CD8-positive, alpha-beta memory T cell (primary cell): Measurements from ENCODE around the gene GRWD1. TPM values are rescaled to one million over a fixed set of nuclear protein-coding genes. Genes with fewer than 3 reads are reported as not detected.
A peak's percentile ranks its signal among the peaks of the same experiment; 100 is the strongest.

ENCODE experiments used
- CTCF ChIA-PET: fragments of 350-600 bp; sonication (Branson Sonifier 250); formaldehyde crosslinking; loops from one replicate; lab custom pipeline; 2021; ENCODE audit warnings: antibody characterized with exemption; lab: Charles Lee
- POLR2A ChIA-PET: fragments of 350-600 bp; sonication (Branson Sonifier 250); formaldehyde crosslinking; loops from one replicate; lab custom pipeline; 2021; ENCODE audit warnings: antibody characterized with exemption; lab: Charles Lee
- DNase-seq, 5 donors: peaks; one replicate each; pipeline versions ENCODE4 v3.0.0 to v3.0.0-alpha.2; 2020 to 2022; ENCODE audit warnings: mixed read lengths in 1 of 5
- H3K27ac ChIP-seq: one replicate; pipeline ENCODE4 v1.7.0; 2013; ENCODE audit warnings: low read depth, mild to moderate bottlenecking, low read length, moderate library complexity
- H3K27me3 ChIP-seq: 2 replicates; pipeline ENCODE4 v1.7.0; 2013; ENCODE audit warnings: low read length, mild to moderate bottlenecking; ENCODE audit not compliant: insufficient read depth, poor library complexity, severe bottlenecking
- H3K36me3 ChIP-seq: 2 replicates; pipeline ENCODE4 v1.7.0; 2013; ENCODE audit warnings: mild to moderate bottlenecking, low read length, moderate library complexity; ENCODE audit not compliant: insufficient read depth
- H3K4me1 ChIP-seq: 2 replicates; pipeline ENCODE4 v1.7.0; 2013; ENCODE audit warnings: mild to moderate bottlenecking, low read length, moderate library complexity; ENCODE audit not compliant: insufficient read depth
- H3K4me3 ChIP-seq: 2 replicates; pipeline ENCODE4 v1.7.0; 2013; ENCODE audit warnings: mild to moderate bottlenecking, low read length
- H3K9me3 ChIP-seq: 2 replicates; pipeline ENCODE4 v1.7.0; 2013; ENCODE audit warnings: mild to moderate bottlenecking, low read length
- H3K27ac Mint-ChIP-seq, 8 donors: one replicate each; pipeline ENCODE4 v1.8.0; 2020 to 2021; ENCODE audit warnings: mixed read lengths in 8 of 8, mild to moderate bottlenecking in 6 of 8, inconsistent platforms in 3 of 8, moderate library complexity in 3 of 8
- H3K27me3 Mint-ChIP-seq, 2 donors: one replicate each; pipeline ENCODE4 v1.8.0; 2020 to 2021; ENCODE audit warnings: mixed read lengths in 2 of 2, mild to moderate bottlenecking in 1 of 2, moderate library complexity in 1 of 2
- H3K36me3 Mint-ChIP-seq, 3 donors: one replicate each; pipeline ENCODE4 v1.8.0; 2020 to 2021; ENCODE audit warnings: mixed read lengths in 3 of 3, inconsistent platforms in 1 of 3, mild to moderate bottlenecking in 1 of 3
- H3K4me1 Mint-ChIP-seq, 3 donors: one replicate each; pipeline ENCODE4 v1.8.0; 2020 to 2021; ENCODE audit warnings: mixed read lengths in 3 of 3, inconsistent platforms in 1 of 3, mild to moderate bottlenecking in 1 of 3
- H3K4me3 Mint-ChIP-seq, 7 donors: one replicate each; pipeline ENCODE4 v1.8.0; 2020 to 2021; ENCODE audit warnings: mixed read lengths in 7 of 7, mild to moderate bottlenecking in 6 of 7, moderate library complexity in 4 of 7, inconsistent platforms in 2 of 7
- H3K9me3 Mint-ChIP-seq, 5 donors: one replicate each; pipeline ENCODE4 v1.8.0; 2020 to 2022; ENCODE audit warnings: mixed read lengths in 5 of 5, mild to moderate bottlenecking in 3 of 5, moderate library complexity in 2 of 5, inconsistent platforms in 1 of 5
- polyA plus RNA-seq: library from polyadenylated mRNA; unstranded; fragments of 300-500 nt; fragmentation: Illumina TruSeq; gene quantifications from one replicate; pipeline ENCODE4 v1.2.3, GENCODE V29; 2021
- total RNA-seq, 2 experiments: library from RNA; stranded (reverse); gene quantifications; one replicate each; pipeline ENCODE4 v1.2.3, GENCODE V29; 2021

The GRWD1 gene
- total and polyA plus RNA-seq, 3 experiments from 2014 or later = 45.6 to 107 (median 105) TPM

DNA sequence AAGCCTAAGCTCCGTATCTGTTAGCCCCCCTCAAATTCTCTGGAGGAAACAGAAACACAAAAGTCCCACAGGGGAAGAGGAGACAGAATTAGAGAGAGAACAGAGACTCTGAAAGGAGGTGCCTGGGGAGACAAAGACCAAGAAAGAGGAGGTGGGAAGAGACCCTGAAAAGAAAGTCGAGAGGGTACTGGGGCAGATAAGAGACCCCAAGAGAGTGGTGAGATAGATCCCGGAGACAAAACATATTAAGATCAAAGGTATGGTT is 915 bp upstream of the GRWD1 start:
- CTCF ChIA-PET = no interaction called here
- H3K36me3 ChIP-seq = peaks cover 14% of the 10 kb centered on the region
- H3K4me1 ChIP-seq = peaks cover 19% of the 10 kb centered on the region
- DNase-seq = no peak
- peaks cover 17 to 18% of the 10 kb centered on the region in 2 donors for H3K27me3 Mint-ChIP-seq
- POLR2A ChIA-PET = interaction anchor here (1.0 to 1.2 kb wide), 2 partner anchors 36 to 112 kb away, joined by 3 to 4 read pairs; no protein-coding TSS in a partner anchor
- peaks cover 28 to 49% (median 41%) of the 10 kb centered on the region in 3 donors for H3K4me1 Mint-ChIP-seq
- peak overlapping the region; percentile 83 to 99 (median 98) for H3K27ac Mint-ChIP-seq
- no peaks in the 10 kb centered on the region for H3K9me3 ChIP-seq
- peak overlapping the region; percentile 83 for H3K4me3 ChIP-seq
- peaks cover 9 to 42% (median 10%) of the 10 kb centered on the region in 3 donors for H3K36me3 Mint-ChIP-seq
- H3K9me3 Mint-ChIP-seq = peaks cover 0 to 1% (median 0%) of the 10 kb centered on the region in 5 donors
- H3K4me3 Mint-ChIP-seq = peak overlapping the region; percentile 87 to 98 (median 96)
- peaks cover 13% of the 10 kb centered on the region for H3K27me3 ChIP-seq
- peak overlapping the region; percentile 78 for H3K27ac ChIP-seq

DNA sequence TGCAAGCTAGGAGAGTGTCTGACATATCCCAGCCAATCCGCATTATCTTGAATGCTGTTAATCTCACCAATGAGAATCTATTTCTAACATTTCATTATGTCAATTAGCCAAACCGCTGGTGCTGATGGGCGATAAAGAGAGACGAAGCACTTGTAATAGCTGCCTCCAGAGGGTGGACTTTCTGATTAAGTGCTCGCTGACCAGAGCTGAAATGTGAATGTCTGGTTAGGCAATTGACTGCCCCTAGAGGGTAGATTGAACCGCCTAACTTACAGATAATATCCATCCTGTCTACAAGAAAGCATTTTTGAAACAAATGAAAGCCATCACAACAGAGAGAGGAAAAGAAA is 552 bp upstream of the GRWD1 start:
- peak overlapping the region; percentile 87 to 98 (median 96) for H3K4me3 Mint-ChIP-seq
- peaks cover 0 to 1% (median 0%) of the 10 kb centered on the region in 5 donors for H3K9me3 Mint-ChIP-seq
- ChIA-PET CTCF (interaction anchor here (1.4 kb wide), 1 partner anchor 139 kb away, joined by 3 read pairs; no protein-coding TSS in a partner anchor), POLR2A (interaction anchor here (1.0 to 1.2 kb wide), 2 partner anchors 36 to 112 kb away, joined by 3 to 4 read pairs; no protein-coding TSS in a partner anchor)
- H3K27ac ChIP-seq = peak overlapping the region; percentile 78
- H3K27me3 Mint-ChIP-seq = peaks cover 17 to 18% of the 10 kb centered on the region in 2 donors
- H3K4me3 ChIP-seq = peak overlapping the region; percentile 83
- no peak for DNase-seq
- peaks cover 28 to 49% (median 41%) of the 10 kb centered on the region in 3 donors for H3K4me1 Mint-ChIP-seq
- H3K36me3 ChIP-seq = peaks cover 16% of the 10 kb centered on the region
- no peaks in the 10 kb centered on the region for H3K9me3 ChIP-seq
- peaks cover 9 to 44% (median 10%) of the 10 kb centered on the region in 3 donors for H3K36me3 Mint-ChIP-seq
- H3K4me1 ChIP-seq = peaks cover 19% of the 10 kb centered on the region
- H3K27ac Mint-ChIP-seq = peak overlapping the region; percentile 83 to 99 (median 98)
- peaks cover 13% of the 10 kb centered on the region for H3K27me3 ChIP-seq

DNA sequence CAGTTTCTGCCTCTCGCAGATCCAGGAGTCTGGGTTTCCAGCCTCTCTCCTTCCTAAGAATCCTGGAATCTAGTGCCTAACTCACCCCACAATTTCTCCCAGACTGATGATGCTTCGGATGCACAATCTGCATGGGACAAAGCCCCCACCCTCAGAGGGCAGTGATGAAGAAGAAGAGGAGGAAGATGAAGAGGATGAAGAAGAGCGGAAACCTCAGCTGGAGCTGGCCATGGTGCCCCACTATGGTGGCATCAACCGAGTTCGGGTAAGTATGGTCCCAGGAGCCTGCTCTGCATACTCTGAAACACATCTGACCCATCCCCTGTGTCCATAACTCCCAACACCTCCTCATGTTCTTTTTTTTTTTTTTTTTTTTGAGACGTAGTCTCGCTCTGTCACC is 796 bp downstream of the GRWD1 start:
- H3K4me3 ChIP-seq = peak overlapping the region; percentile 83
- Mint-ChIP-seq H3K9me3 (peaks cover 0 to 1% (median 0%) of the 10 kb centered on the region in 5 donors), H3K4me1 (peaks cover 28 to 49% (median 41%) of the 10 kb centered on the region in 3 donors), H3K4me3 (peak overlapping the region; percentile 87 to 98 (median 96)), H3K27me3 (peaks cover 13 to 16% of the 10 kb centered on the region in 2 donors), H3K36me3 (peaks cover 9 to 58% (median 10%) of the 10 kb centered on the region in 3 donors), H3K27ac (peak overlapping the region; percentile 29 to 98 (median 96))
- no peak for DNase-seq
- ChIA-PET POLR2A (interaction anchor here (0.6 kb wide), 1 partner anchor 7 kb away, joined by 5 read pairs; no protein-coding TSS in a partner anchor), CTCF (interaction anchor here (1.4 kb wide), 1 partner anchor 138 kb away, joined by 3 read pairs; no protein-coding TSS in a partner anchor)
- peaks cover 19% of the 10 kb centered on the region for H3K4me1 ChIP-seq
- peaks cover 30% of the 10 kb centered on the region for H3K36me3 ChIP-seq
- no peaks in the 10 kb centered on the region for H3K9me3 ChIP-seq
- H3K27me3 ChIP-seq = peaks cover 12% of the 10 kb centered on the region
- peak overlapping the region; percentile 78 for H3K27ac ChIP-seq

DNA sequence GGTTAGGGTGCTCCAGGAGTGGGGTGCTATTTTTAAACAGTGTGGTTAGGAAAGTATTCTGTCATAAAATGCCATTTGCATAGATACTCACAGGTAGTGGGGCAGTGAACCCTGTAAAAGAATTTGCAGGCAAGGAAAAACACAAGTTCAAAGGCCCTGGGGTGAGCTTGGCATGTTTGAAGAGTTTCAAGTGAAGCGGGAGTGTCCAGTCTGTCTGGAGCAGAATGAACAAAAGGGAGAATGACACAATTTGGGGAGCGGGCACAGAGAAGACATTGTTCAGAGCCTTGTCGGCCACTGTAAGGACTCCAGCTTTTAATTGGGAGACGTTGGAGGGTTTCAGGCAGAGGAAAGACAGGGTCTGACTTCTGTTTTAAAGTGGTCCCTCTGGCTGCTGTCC is 2.8 kb downstream of the GRWD1 start:
- peaks cover 28 to 44% (median 41%) of the 10 kb centered on the region in 3 donors for H3K4me1 Mint-ChIP-seq
- no peak for DNase-seq
- H3K36me3 ChIP-seq = peaks cover 46% of the 10 kb centered on the region
- H3K4me3 Mint-ChIP-seq = no peak overlapping the region
- ChIA-PET CTCF (no interaction called here), POLR2A (no interaction called here)
- no peaks in the 10 kb centered on the region for H3K9me3 ChIP-seq
- H3K4me3 ChIP-seq = no peak overlapping the region
- H3K27ac Mint-ChIP-seq = no peak overlapping the region
- peaks cover 19% of the 10 kb centered on the region for H3K4me1 ChIP-seq
- peaks cover 9 to 76% (median 13%) of the 10 kb centered on the region in 3 donors for H3K36me3 Mint-ChIP-seq
- H3K27me3 Mint-ChIP-seq = peaks cover 6 to 8% of the 10 kb centered on the region in 2 donors
- H3K27ac ChIP-seq = no peak overlapping the region
- peaks cover 5% of the 10 kb centered on the region for H3K27me3 ChIP-seq
- peaks cover 0 to 1% (median 0%) of the 10 kb centered on the region in 5 donors for H3K9me3 Mint-ChIP-seq

DNA sequence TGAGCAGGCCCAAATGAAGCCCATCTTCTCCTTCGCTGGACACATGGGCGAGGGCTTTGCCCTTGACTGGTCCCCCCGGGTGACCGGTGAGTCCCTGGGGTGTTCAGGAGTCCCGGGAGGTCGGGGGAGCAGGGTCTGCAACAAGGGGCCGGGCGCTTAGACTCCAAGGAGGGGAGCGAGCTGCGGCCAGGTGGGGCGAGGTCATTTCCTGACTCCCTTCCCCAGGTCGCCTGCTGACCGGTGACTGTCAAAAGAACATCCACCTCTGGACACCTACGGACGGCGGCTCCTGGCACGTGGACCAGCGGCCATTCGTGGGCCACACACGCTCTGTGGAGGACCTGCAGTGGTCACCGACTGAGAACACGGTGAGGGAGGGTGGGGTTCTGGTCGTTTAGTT is 4.7 kb downstream of the GRWD1 start:
- Mint-ChIP-seq H3K4me3 (no peak overlapping the region), H3K4me1 (peaks cover 17 to 37% (median 35%) of the 10 kb centered on the region in 3 donors), H3K27me3 (peaks cover 0 to 2% of the 10 kb centered on the region in 2 donors), H3K27ac (no peak overlapping the region), H3K9me3 (no peaks in the 10 kb centered on the region), H3K36me3 (peaks cover 15 to 89% (median 19%) of the 10 kb centered on the region in 3 donors)
- CTCF ChIA-PET = interaction anchor here (1.1 kb wide), 1 partner anchor 39 kb away, joined by 4 read pairs; no protein-coding TSS in a partner anchor
- Histone ChIP-seq H3K4me1 (peaks cover 5% of the 10 kb centered on the region), H3K9me3 (no peaks in the 10 kb centered on the region), H3K36me3 (peaks cover 50% of the 10 kb centered on the region), H3K27ac (no peak overlapping the region), H3K4me3 (no peak overlapping the region), H3K27me3 (no peaks in the 10 kb centered on the region)
- no peak for DNase-seq
- POLR2A ChIA-PET = no interaction called here

DNA sequence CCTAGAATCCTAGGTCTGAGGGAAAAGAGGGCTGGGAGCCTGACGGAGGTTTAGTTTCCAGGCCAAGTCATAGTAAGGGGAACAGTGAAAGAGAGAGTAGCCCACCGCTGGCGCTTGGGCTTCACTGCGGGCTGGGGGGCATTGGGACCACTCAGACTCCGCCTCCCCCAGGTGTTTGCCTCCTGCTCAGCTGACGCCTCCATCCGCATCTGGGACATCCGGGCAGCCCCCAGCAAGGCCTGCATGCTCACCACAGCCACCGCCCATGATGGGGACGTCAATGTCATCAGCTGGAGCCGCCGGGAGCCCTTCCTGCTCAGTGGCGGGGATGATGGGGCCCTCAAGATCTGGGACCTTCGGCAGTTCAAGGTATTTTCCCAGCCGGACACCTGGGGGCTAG is 5.1 kb downstream of the GRWD1 start:
- peaks cover 50% of the 10 kb centered on the region for H3K36me3 ChIP-seq
- H3K27me3 ChIP-seq = no peaks in the 10 kb centered on the region
- ChIA-PET POLR2A (no interaction called here), CTCF (interaction anchor here (1.1 kb wide), 1 partner anchor 39 kb away, joined by 4 read pairs; no protein-coding TSS in a partner anchor)
- no peaks in the 10 kb centered on the region for H3K9me3 ChIP-seq
- H3K27ac ChIP-seq = no peak overlapping the region
- DNase-seq = no peak
- Mint-ChIP-seq H3K27ac (no peak overlapping the region), H3K27me3 (no peaks in the 10 kb centered on the region), H3K4me3 (no peak overlapping the region), H3K4me1 (peaks cover 13 to 33% (median 31%) of the 10 kb centered on the region in 3 donors), H3K9me3 (no peaks in the 10 kb centered on the region), H3K36me3 (peaks cover 15 to 88% (median 19%) of the 10 kb centered on the region in 3 donors)
- H3K4me3 ChIP-seq = no peak overlapping the region
- peaks cover 5% of the 10 kb centered on the region for H3K4me1 ChIP-seq

DNA sequence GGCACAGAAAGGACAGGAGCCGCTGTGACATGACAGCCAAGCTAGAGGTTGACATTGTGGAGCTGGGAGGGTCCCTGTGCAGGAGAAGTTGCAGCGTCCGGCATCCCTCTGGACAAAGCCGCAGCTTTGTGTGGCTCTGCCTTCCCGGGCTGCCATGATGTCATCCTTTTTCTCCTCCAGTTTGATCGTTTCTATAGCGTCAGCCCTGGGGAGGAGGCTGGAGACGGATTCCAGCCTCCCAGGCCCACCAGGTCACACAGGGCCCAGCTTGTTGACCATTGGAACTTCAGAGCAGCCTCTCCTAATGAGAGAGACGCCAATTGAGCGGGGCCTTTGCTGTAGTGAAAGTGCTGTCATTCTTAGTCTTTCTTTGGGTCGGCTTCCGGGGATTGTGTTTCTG is 5.8 kb downstream of the GRWD1 start:
- H3K4me3 ChIP-seq = no peak overlapping the region
- H3K27me3 ChIP-seq = no peaks in the 10 kb centered on the region
- DNase-seq = no peak
- H3K9me3 ChIP-seq = no peaks in the 10 kb centered on the region
- Mint-ChIP-seq H3K4me1 (peaks cover 11 to 25% (median 23%) of the 10 kb centered on the region in 3 donors), H3K27me3 (no peaks in the 10 kb centered on the region), H3K36me3 (peaks cover 15 to 86% (median 19%) of the 10 kb centered on the region in 3 donors), H3K9me3 (no peaks in the 10 kb centered on the region), H3K4me3 (no peak overlapping the region), H3K27ac (no peak overlapping the region)
- H3K27ac ChIP-seq = no peak overlapping the region
- CTCF ChIA-PET = interaction anchor here (1.1 kb wide), 1 partner anchor 38 kb away, joined by 4 read pairs; no protein-coding TSS in a partner anchor
- POLR2A ChIA-PET = no interaction called here
- H3K36me3 ChIP-seq = peaks cover 50% of the 10 kb centered on the region
- peaks cover under 1% of the 10 kb centered on the region for H3K4me1 ChIP-seq
